GM04504 (cell line): ENCODE data around the gene SFTPB.
"Not testable (repeated sequence)": the region's sequence is repeated elsewhere in the genome, so short reads cannot be mapped to it uniquely, and the experiment has no call there.

Experiments
- DNase-seq: peaks from one replicate; pipeline ENCODE4 v3.0.0-alpha.2; 2012; ENCODE audit warnings: low read depth

The SFTPB gene

GRCh38 chr2:85656468-85656867, 11.5 kb downstream of the SFTPB start:
- DNase-seq = no peak

GRCh38 chr2:85655961-85656417, 12.0 kb downstream of the SFTPB start:
- peak; percentile 75 for DNase-seq

- DNase-seq = no peak
Measured at GRCh38 chr2:85653996-85654395, 14.0 kb downstream of the SFTPB start.

- DNase-seq = no peak
Measured at GRCh38 chr2:85652056-85652455, 15.9 kb downstream of the SFTPB start.

- no peak for DNase-seq
Measured at GRCh38 chr2:85651097-85651496, 16.9 kb downstream of the SFTPB start.

GRCh38 chr2:85650456-85650855, 17.5 kb downstream of the SFTPB start:
- DNase-seq = no peak

GRCh38 chr2:85649201-85650190, 18.5 kb downstream of the SFTPB start:
- no peak for DNase-seq

- DNase-seq = peak; percentile 44
Measured at GRCh38 chr2:85648619-85649018, 19.4 kb downstream of the SFTPB start.

- DNase-seq = no peak
Measured at GRCh38 chr2:85647823-85648526, 20.0 kb downstream of the SFTPB start.

GRCh38 chr2:85646166-85646565, 21.8 kb downstream of the SFTPB start:
- no peak for DNase-seq

- no peak for DNase-seq
Measured at GRCh38 chr2:85644909-85645308, 23.1 kb downstream of the SFTPB start.

GRCh38 chr2:85642725-85643124, 25.3 kb downstream of the SFTPB start:
- DNase-seq = no peak

GRCh38 chr2:85635636-85636035, 32.4 kb downstream of the SFTPB start:
- DNase-seq = no peak

- DNase-seq = no peak
Measured at GRCh38 chr2:85635011-85635410, 33.0 kb downstream of the SFTPB start.

- DNase-seq = no peak
Measured at GRCh38 chr2:85631316-85631715, 36.7 kb downstream of the SFTPB start.

GRCh38 chr2:85628658-85629057, 39.3 kb downstream of the SFTPB start:
- no peak for DNase-seq

GRCh38 chr2:85623991-85624390, 44.0 kb downstream of the SFTPB start:
- DNase-seq = no peak

- no peak for DNase-seq
Measured at GRCh38 chr2:85621338-85621737, 46.7 kb downstream of the SFTPB start.

GRCh38 chr2:85619617-85620016, 48.4 kb downstream of the SFTPB start:
- DNase-seq = no peak

GRCh38 chr2:85617723-85618122, 50.3 kb downstream of the SFTPB start:
- not testable (repeated sequence) for DNase-seq

- DNase-seq = no peak
Measured at GRCh38 chr2:85615413-85615728, 52.6 kb downstream of the SFTPB start.

GRCh38 chr2:85614757-85615156, 53.2 kb downstream of the SFTPB start:
- DNase-seq = not testable (repeated sequence)
